WTC11 (cell line): Measurements from ENCODE around the gene SEPTIN8.

Experiments
- AFF4 ChIP-seq: sonication (generic); formaldehyde crosslinking; IDR thresholded peaks from 2 replicates; pipeline ENCODE4 v1.8.1; 2023; ENCODE audit warnings: mild to moderate bottlenecking, missing genetic modification reagents, borderline replicate concordance
- ATF2 ChIP-seq: sonication (generic); formaldehyde crosslinking; IDR thresholded peaks from 2 replicates; pipeline ENCODE4 v1.8.1; 2022; ENCODE audit warnings: low read depth, missing genetic modification reagents, borderline replicate concordance
- CBFB ChIP-seq: sonication (generic); formaldehyde crosslinking; IDR thresholded peaks from 2 replicates; pipeline ENCODE4 v1.8.1; 2022; ENCODE audit warnings: mild to moderate bottlenecking, low read depth, missing genetic modification reagents
- CTCF ChIP-seq: fragments of 200-600 bp; IDR thresholded peaks from 2 replicates; pipeline ENCODE4 v1.8.0; 2022; ENCODE audit warnings: antibody characterized with exemption
- E2F4 ChIP-seq: sonication (generic); formaldehyde crosslinking; IDR thresholded peaks from 2 replicates; pipeline ENCODE4 v1.8.1; 2022; ENCODE audit warnings: low read depth, mild to moderate bottlenecking, moderate library complexity, missing genetic modification reagents, borderline replicate concordance
- ESRRA ChIP-seq: sonication (generic); formaldehyde crosslinking; IDR thresholded peaks from 2 replicates; pipeline ENCODE4 v1.8.1; 2022; ENCODE audit warnings: mild to moderate bottlenecking, missing genetic modification reagents, borderline replicate concordance
- GABPB1 ChIP-seq: sonication (generic); formaldehyde crosslinking; IDR thresholded peaks from 2 replicates; pipeline ENCODE4 v1.8.1; 2023; ENCODE audit warnings: mild to moderate bottlenecking, missing genetic modification reagents
- IRF2 ChIP-seq: sonication (generic); formaldehyde crosslinking; IDR thresholded peaks from 2 replicates; pipeline ENCODE4 v1.8.0; 2022; ENCODE audit warnings: low read depth, missing genetic modification reagents, borderline replicate concordance
- NFYB ChIP-seq: sonication (generic); formaldehyde crosslinking; conservative IDR thresholded peaks from 2 replicates; pipeline ENCODE4 v1.8.0; 2022; ENCODE audit warnings: low read depth, missing genetic modification reagents
- SP1 ChIP-seq: sonication (generic); formaldehyde crosslinking; conservative IDR thresholded peaks from 2 replicates; pipeline ENCODE4 v1.8.1; 2022; ENCODE audit warnings: missing genetic modification reagents
- ZNF138 ChIP-seq: sonication (generic); formaldehyde crosslinking; conservative IDR thresholded peaks from 2 replicates; pipeline ENCODE4 v1.8.1; 2022; ENCODE audit warnings: mild to moderate bottlenecking, moderate library complexity, missing genetic modification reagents
- ZNF317 ChIP-seq: sonication (generic); formaldehyde crosslinking; IDR thresholded peaks from 2 replicates; pipeline ENCODE4 v1.8.1; 2023; ENCODE audit warnings: low read depth, mild to moderate bottlenecking, moderate library complexity, missing genetic modification reagents, borderline replicate concordance
- ZSCAN18 ChIP-seq: fragments of 250-450 bp; sonication (Bioruptor Pico); IDR thresholded peaks from 2 replicates; pipeline ENCODE4 v2.1.2; 2022; ENCODE audit warnings: mild to moderate bottlenecking, moderate library complexity

- no peak for TF ChIP-seq CTCF
- no peak for TF ChIP-seq CBFB (CRISPR knock-in tag)
- TF ChIP-seq AFF4 (CRISPR knock-in tag), result no peak
- TF ChIP-seq ESRRA (CRISPR knock-in tag), result no peak
- TF ChIP-seq E2F4 (CRISPR knock-in tag), result no peak
- TF ChIP-seq ZNF317 (CRISPR knock-in tag), result no peak
- no peak for TF ChIP-seq SP1 (CRISPR knock-in tag)
- TF ChIP-seq ZNF138 (CRISPR knock-in tag), result no peak
- no peak for TF ChIP-seq ZSCAN18 (CRISPR knock-in tag)
- no peak for TF ChIP-seq ATF2 (CRISPR knock-in tag)
- no peak for TF ChIP-seq IRF2 (CRISPR knock-in tag)
- TF ChIP-seq NFYB (CRISPR knock-in tag), result no peak
- no peak for TF ChIP-seq GABPB1 (CRISPR knock-in tag)
These were observed 705 bp downstream of the SEPTIN8 start for GRCh38 chr5:132776131-132776937.
